Kidney (tissue), 14 donors: ENCODE data around the gene EGFL6. TPM values are rescaled to one million over a fixed set of nuclear protein-coding genes. Genes with fewer than 3 reads are reported as not detected.
"Not testable (repeated sequence)": the region's sequence is repeated elsewhere in the genome, so short reads cannot be mapped to it uniquely, and the experiment has no call there.

Source experiments
- DNase-seq, 5 donors: peaks; one replicate each; pipeline ENCODE4 v3.0.0-alpha.2; 2013 to 2020
- FAIRE-seq: peaks from 2 replicates; lab custom pipeline; 2012; peaks lifted over from hg19 to GRCh38; lab: Jason Lieb, UNC
- H3K27ac ChIP-seq, 2 donors: one replicate each; pipeline ENCODE4 v1.7.0; 2013; ENCODE audit warnings: low read depth in 2 of 2, low read length in 2 of 2, inconsistent platforms in 1 of 2
- H3K27me3 ChIP-seq: one replicate; pipeline ENCODE4 v1.7.1; 2013; ENCODE audit warnings: low read length, inconsistent platforms; ENCODE audit not compliant: control insufficient read depth, insufficient read depth
- H3K36me3 ChIP-seq, 3 donors: one replicate each; pipeline versions ENCODE4 v1.7.0 to v1.7.1; 2013; ENCODE audit warnings: low read length in 3 of 3, control low read depth in 1 of 3, inconsistent platforms in 1 of 3; ENCODE audit not compliant: insufficient read depth in 3 of 3, control insufficient read depth in 2 of 3
- H3K4me1 ChIP-seq, 3 donors: one replicate each; pipeline versions ENCODE4 v1.7.0 to v1.7.1; 2013; ENCODE audit warnings: low read length in 3 of 3, inconsistent platforms in 1 of 3, low read depth in 1 of 3; ENCODE audit not compliant: control insufficient read depth in 2 of 3, insufficient read depth in 2 of 3
- H3K4me3 ChIP-seq, 3 donors: one replicate each; pipeline versions ENCODE4 v1.7.0 to v1.8.1; 2013; ENCODE audit warnings: low read length in 3 of 3, control low read depth in 1 of 3, inconsistent platforms in 1 of 3
- H3K9ac ChIP-seq, 3 donors: one replicate each; pipeline versions ENCODE4 v1.7.0 to v1.7.1; 2013; ENCODE audit warnings: low read length in 3 of 3, control low read depth in 1 of 3, inconsistent platforms in 1 of 3
- H3K9me3 ChIP-seq, 3 donors: one replicate each; pipeline versions ENCODE4 v1.7.0 to v1.7.1; 2013; ENCODE audit warnings: low read length in 3 of 3, control low read depth in 1 of 3, inconsistent platforms in 1 of 3; ENCODE audit not compliant: control insufficient read depth in 2 of 3, insufficient read depth in 1 of 3
- intact Hi-C: fragments of 100-400 bp; cut with DNase I; formaldehyde crosslinking; loops from one replicate; pipeline ENCODE4 v1.11.1; 2022
- polyA plus RNA-seq: library from polyadenylated mRNA; stranded (reverse); fragments of 350-450 nt; fragmentation: Illumina TruSeq; extraction: RNeasy Lipid Tissue Mini Kit (QIAGEN cat#74804); gene quantifications from one replicate; pipeline ENCODE4 v1.2.3, GENCODE V29; 2014; ENCODE audit warnings: low read depth, low replicate concordance; ENCODE audit not compliant: insufficient read depth
- total RNA-seq: library from RNA; stranded (reverse); fragmentation: NEBNext Ultra II Directional; extraction: Animal tissue kit (Norgen Biotek cat#: 25700); gene quantifications from one replicate; pipeline ENCODE4 v1.2.1, GENCODE V29; 2021
- TF ChIP-seq, protein P1 (sequence below): IDR thresholded peaks from 3 replicates; pipeline ENCODE4 v1.5.1; 2012; ENCODE audit warnings: mild to moderate bottlenecking, moderate library complexity, borderline replicate concordance; ENCODE audit not compliant: insufficient read depth; ENCODE audit errors: extremely low read depth
- donor health status: control.
- donor health status: control.
- donor health status: control.
- donor health status: control.
- donor health status: control.
- donor health status: DM: yes; HTN: yes; CAD: no.
- donor health status: Normal renal cell carcinoma (clear cell type).

EGFL6 gene
- total and polyA plus RNA-seq, 2 donors from 2014 or later = 0.43 TPM; not detected in 1

- Histone ChIP-seq H3K9ac (no peak overlapping the region), H3K27ac (no peak overlapping the region), H3K4me3 (no peak overlapping the region), H3K36me3 (no peaks in the 10 kb centered on the region), H3K27me3 (peaks cover 4% of the 10 kb centered on the region), H3K4me1 (no peaks in the 10 kb centered on the region), H3K9me3 (no peaks in the 10 kb centered on the region)
- DNase-seq (no peak), FAIRE-seq (no peak)
- TF ChIP-seq, protein P1, sequence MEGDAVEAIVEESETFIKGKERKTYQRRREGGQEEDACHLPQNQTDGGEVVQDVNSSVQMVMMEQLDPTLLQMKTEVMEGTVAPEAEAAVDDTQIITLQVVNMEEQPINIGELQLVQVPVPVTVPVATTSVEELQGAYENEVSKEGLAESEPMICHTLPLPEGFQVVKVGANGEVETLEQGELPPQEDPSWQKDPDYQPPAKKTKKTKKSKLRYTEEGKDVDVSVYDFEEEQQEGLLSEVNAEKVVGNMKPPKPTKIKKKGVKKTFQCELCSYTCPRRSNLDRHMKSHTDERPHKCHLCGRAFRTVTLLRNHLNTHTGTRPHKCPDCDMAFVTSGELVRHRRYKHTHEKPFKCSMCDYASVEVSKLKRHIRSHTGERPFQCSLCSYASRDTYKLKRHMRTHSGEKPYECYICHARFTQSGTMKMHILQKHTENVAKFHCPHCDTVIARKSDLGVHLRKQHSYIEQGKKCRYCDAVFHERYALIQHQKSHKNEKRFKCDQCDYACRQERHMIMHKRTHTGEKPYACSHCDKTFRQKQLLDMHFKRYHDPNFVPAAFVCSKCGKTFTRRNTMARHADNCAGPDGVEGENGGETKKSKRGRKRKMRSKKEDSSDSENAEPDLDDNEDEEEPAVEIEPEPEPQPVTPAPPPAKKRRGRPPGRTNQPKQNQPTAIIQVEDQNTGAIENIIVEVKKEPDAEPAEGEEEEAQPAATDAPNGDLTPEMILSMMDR = no peak
- intact Hi-C loops = no loop called here
These were observed 50.8 kb downstream of the EGFL6 start for GRCh38 chrX:13620207-13620606.

DNA sequence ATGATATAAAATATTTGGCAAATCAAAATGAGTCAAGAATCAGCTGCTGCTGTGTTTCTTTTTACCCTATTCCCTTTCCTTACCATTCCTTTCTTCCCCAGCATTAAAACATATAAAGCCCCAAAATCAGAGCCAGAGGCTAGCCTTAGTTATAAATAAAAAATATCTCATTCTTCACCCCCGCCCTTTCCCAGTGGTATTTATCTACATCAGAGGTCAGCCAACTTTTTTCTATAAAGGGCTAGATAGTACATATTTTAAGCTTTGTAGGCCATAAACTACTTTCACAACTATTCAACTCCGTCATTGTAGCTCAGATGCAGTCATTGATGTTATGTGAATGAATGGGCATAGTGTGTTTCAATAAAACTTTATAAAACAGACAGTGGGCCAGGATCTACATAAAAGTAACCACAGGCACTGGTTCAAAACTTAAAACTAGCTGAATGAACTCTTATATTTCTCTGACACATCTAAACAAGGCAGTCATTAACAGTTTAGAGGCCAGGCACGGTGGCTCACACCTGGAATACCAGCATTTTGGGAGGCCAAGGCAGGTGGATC is 53.1 kb downstream of the EGFL6 start:
- Histone ChIP-seq H3K36me3 (no peaks in the 10 kb centered on the region), H3K9me3 (no peaks in the 10 kb centered on the region), H3K9ac (no peak overlapping the region), H3K27me3 (peaks cover 4% of the 10 kb centered on the region), H3K4me3 (no peak overlapping the region), H3K27ac (no peak overlapping the region), H3K4me1 (no peaks in the 10 kb centered on the region)
- intact Hi-C loops = no loop called here
- no peak for FAIRE-seq
- no peak for DNase-seq
- TF ChIP-seq, protein P1 = no peak

- Histone ChIP-seq H3K9me3 (peaks cover 0 to 1% (median 0%) of the 10 kb centered on the region in 3 donors), H3K27ac (no peak overlapping the region), H3K4me3 (no peak overlapping the region), H3K36me3 (no peaks in the 10 kb centered on the region), H3K27me3 (peaks cover 2% of the 10 kb centered on the region), H3K4me1 (no peaks in the 10 kb centered on the region), H3K9ac (no peak overlapping the region)
- DNase-seq (no peak), FAIRE-seq (no peak)
- intact Hi-C loops = no loop called here
- TF ChIP-seq, protein P1 = no peak
These were observed 57.9 kb downstream of the EGFL6 start for GRCh38 chrX:13627306-13627705.

DNA sequence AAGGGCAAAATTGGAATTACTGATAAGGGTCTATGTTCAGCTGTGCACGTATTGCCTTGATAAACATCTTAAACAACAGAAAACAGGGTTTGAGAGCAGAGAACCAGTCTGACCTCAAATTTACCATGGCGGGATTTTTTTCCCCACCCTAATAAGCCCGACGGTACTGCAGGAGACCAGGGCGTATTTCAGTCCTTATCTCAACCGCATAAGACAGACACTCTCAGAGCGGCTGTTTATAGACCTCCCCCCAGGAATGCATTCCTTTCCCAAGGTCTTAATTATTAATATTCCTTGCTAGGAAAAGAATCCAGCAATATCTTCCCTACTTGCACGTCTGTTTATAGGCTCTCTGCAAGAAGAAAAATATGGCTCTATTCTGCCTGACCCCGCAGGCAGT is 67.8 kb downstream of the EGFL6 start:
- DNase-seq, H3K27ac ChIP-seq, H3K4me3 ChIP-seq, H3K9ac ChIP-seq, FAIRE-seq, H3K9me3 ChIP-seq, H3K36me3 ChIP-seq, H3K4me1 ChIP-seq, intact Hi-C loops: not testable (repeated sequence)
- H3K27me3 ChIP-seq = peaks cover 11% of the 10 kb centered on the region
